Activated naive CD8-positive, alpha-beta T cell (primary cell): Measurements from ENCODE around the gene CUTC.
"Not testable (repeated sequence)": the region's sequence is repeated elsewhere in the genome, so short reads cannot be mapped to it uniquely, and the experiment has no call there.

Source experiments
- H3K27ac Mint-ChIP-seq: one replicate; pipeline ENCODE4 v1.8.0; 2021; ENCODE audit warnings: mixed read lengths
- H3K27me3 Mint-ChIP-seq: one replicate; pipeline ENCODE4 v1.8.0; 2021; ENCODE audit warnings: mixed read lengths
- H3K36me3 Mint-ChIP-seq: one replicate; pipeline ENCODE4 v1.8.0; 2021; ENCODE audit warnings: mixed read lengths
- H3K4me1 Mint-ChIP-seq: one replicate; pipeline ENCODE4 v1.8.0; 2021; ENCODE audit warnings: low read depth, mixed read lengths
- H3K4me3 Mint-ChIP-seq: one replicate; pipeline ENCODE4 v1.8.0; 2021; ENCODE audit warnings: mild to moderate bottlenecking, mixed read lengths
- H3K9me3 Mint-ChIP-seq: one replicate; pipeline ENCODE4 v1.8.0; 2021; ENCODE audit warnings: low read depth, mixed read lengths

Gene CUTC

GRCh38 chr10:99731306-99732032, 565 bp upstream of the CUTC start:
- peak overlapping the region; percentile 99 for H3K27ac Mint-ChIP-seq
- H3K4me1 Mint-ChIP-seq = peaks cover 43% of the 10 kb centered on the region
- H3K4me3 Mint-ChIP-seq = peak overlapping the region; percentile 99
- H3K27me3 Mint-ChIP-seq = no peaks in the 10 kb centered on the region
- H3K36me3 Mint-ChIP-seq = peaks cover 6% of the 10 kb centered on the region
- H3K9me3 Mint-ChIP-seq = no peaks in the 10 kb centered on the region

GRCh38 chr10:99733366-99733765, 1.3 kb downstream of the CUTC start:
- Mint-ChIP-seq H3K4me1 (peaks cover 50% of the 10 kb centered on the region), H3K36me3 (peaks cover 11% of the 10 kb centered on the region), H3K9me3 (no peaks in the 10 kb centered on the region), H3K4me3 (peak overlapping the region; percentile 99), H3K27ac (peak overlapping the region; percentile 54), H3K27me3 (no peaks in the 10 kb centered on the region)

DNA sequence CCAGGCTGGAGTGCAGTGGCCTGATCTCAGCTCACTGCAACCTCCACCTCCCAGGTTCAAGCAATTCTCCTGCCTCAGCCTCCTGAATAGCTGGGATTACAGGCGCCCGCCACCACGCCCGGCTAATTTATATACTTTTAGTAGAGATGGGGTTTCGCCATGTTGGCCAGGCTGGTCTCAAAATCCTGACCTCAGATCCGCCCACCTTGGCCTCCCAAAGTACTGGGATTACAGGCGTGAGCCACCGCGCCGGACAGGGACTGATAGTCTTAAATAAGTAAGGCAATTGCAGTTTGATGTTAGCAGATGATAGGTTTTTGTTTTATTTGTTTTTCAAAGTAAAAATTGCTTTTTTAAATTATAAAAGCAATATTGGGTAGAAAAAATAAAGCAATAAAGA, 2.1 kb downstream of the CUTC start:
- H3K27ac Mint-ChIP-seq, H3K27me3 Mint-ChIP-seq, H3K4me3 Mint-ChIP-seq, H3K9me3 Mint-ChIP-seq: not testable (repeated sequence)
- H3K36me3 Mint-ChIP-seq = peaks cover 14% of the 10 kb centered on the region
- H3K4me1 Mint-ChIP-seq = peaks cover 52% of the 10 kb centered on the region

DNA sequence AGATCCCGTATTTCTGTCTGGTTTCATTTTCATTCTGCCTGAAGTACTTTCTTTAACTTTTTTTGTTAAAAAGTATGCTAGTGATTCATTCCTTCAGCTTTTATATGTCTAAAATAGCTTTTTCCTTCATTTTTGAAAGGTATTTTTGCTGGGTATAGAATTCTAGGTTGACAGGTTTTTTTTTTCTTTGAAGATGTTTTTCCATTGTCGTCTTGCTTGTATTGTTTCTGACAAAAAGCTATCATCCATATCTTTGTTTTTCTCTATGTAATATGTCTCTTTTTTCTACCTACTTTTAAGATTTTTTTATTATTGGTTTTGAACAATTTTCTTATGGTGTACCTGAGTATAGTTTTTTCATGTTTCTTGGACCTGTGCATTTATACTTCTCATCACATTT, 8.2 kb downstream of the CUTC start:
- no peaks in the 10 kb centered on the region for H3K27me3 Mint-ChIP-seq
- H3K36me3 Mint-ChIP-seq = peaks cover 47% of the 10 kb centered on the region
- peaks cover 22% of the 10 kb centered on the region for H3K9me3 Mint-ChIP-seq
- peaks cover 31% of the 10 kb centered on the region for H3K4me1 Mint-ChIP-seq
- H3K4me3 Mint-ChIP-seq = no peak overlapping the region
- H3K27ac Mint-ChIP-seq = no peak overlapping the region

DNA sequence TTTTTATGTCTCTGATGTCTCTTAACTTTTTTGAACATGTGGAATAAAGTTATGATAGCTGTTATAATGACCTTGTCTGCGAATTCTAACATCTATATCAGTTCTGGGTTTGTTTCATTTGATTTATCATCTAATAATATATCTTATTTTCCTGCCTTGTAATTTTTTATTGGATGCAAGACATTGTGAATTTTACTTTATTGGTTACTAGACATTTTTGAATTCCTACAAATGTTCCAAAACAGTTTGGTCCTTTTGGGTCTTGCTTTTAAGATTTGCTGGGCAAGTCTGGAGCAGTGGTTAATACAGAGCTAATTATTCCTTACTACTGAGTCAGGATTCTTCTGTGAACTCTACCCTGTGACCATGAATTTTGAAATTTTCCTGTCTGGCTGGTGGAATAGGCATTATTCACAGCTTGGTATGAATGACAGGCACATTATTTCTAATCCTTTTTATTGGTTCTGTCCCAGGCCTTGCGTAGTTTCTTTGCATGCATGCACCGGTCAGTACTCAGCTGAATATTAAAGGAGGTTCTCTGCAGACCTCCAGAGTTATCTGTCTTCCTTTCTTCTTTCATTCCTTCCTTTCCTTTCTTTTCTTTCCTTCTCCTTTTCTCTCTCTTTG, 9.0 kb downstream of the CUTC start:
- Mint-ChIP-seq H3K36me3 (peaks cover 47% of the 10 kb centered on the region), H3K4me3 (peak overlapping the region; percentile 46), H3K4me1 (peaks cover 27% of the 10 kb centered on the region), H3K27me3 (no peaks in the 10 kb centered on the region), H3K9me3 (peaks cover 22% of the 10 kb centered on the region), H3K27ac (no peak overlapping the region)

DNA sequence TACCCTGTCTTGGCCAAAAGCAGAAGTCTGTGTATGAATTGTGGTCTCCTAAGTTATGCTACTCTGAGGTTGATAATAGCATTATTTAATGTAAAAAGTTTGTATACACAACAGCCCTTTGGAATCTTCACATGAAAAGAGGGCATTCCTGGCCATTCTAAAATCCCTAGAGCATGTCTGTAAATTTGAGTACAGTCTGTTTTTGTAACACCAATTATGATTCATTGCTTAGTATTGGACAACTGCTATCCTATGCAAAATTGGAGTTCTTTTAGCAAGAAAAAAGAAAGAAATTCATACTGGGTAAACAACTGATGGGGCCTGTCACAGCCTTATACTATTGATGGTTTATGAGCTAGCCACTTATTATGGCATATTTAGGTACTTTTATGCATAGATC, 10.2 kb downstream of the CUTC start:
- peaks cover 22% of the 10 kb centered on the region for H3K9me3 Mint-ChIP-seq
- H3K4me3 Mint-ChIP-seq = no peak overlapping the region
- H3K27ac Mint-ChIP-seq = no peak overlapping the region
- H3K4me1 Mint-ChIP-seq = peaks cover 26% of the 10 kb centered on the region
- peaks cover 45% of the 10 kb centered on the region for H3K36me3 Mint-ChIP-seq
- H3K27me3 Mint-ChIP-seq = no peaks in the 10 kb centered on the region

- no peak overlapping the region for H3K4me3 Mint-ChIP-seq
- H3K36me3 Mint-ChIP-seq = peaks cover 42% of the 10 kb centered on the region
- H3K27me3 Mint-ChIP-seq = no peaks in the 10 kb centered on the region
- peaks cover 22% of the 10 kb centered on the region for H3K9me3 Mint-ChIP-seq
- peaks cover 22% of the 10 kb centered on the region for H3K4me1 Mint-ChIP-seq
- H3K27ac Mint-ChIP-seq = no peak overlapping the region
Observed at GRCh38 chr10:99742701-99743100, 10.7 kb downstream of the CUTC start.

GRCh38 chr10:99743841-99744240, 11.8 kb downstream of the CUTC start:
- Mint-ChIP-seq H3K4me1 (peaks cover 20% of the 10 kb centered on the region), H3K27ac (no peak overlapping the region), H3K9me3 (peaks cover 20% of the 10 kb centered on the region), H3K27me3 (no peaks in the 10 kb centered on the region), H3K4me3 (no peak overlapping the region), H3K36me3 (peaks cover 43% of the 10 kb centered on the region)

- H3K27ac Mint-ChIP-seq, H3K9me3 Mint-ChIP-seq, H3K4me3 Mint-ChIP-seq, H3K27me3 Mint-ChIP-seq: not testable (repeated sequence)
- Mint-ChIP-seq H3K4me1 (peaks cover 17% of the 10 kb centered on the region), H3K36me3 (peaks cover 28% of the 10 kb centered on the region)
Observed at GRCh38 chr10:99746166-99746565, 14.1 kb downstream of the CUTC start.

GRCh38 chr10:99748823-99749451, 16.9 kb downstream of the CUTC start:
- peaks cover 7% of the 10 kb centered on the region for H3K4me1 Mint-ChIP-seq
- no peaks in the 10 kb centered on the region for H3K9me3 Mint-ChIP-seq
- H3K4me3 Mint-ChIP-seq = no peak overlapping the region
- peaks cover 19% of the 10 kb centered on the region for H3K36me3 Mint-ChIP-seq
- H3K27me3 Mint-ChIP-seq = no peaks in the 10 kb centered on the region
- H3K27ac Mint-ChIP-seq = no peak overlapping the region

GRCh38 chr10:99750641-99751040, 18.6 kb downstream of the CUTC start:
- Mint-ChIP-seq H3K9me3 (no peaks in the 10 kb centered on the region), H3K4me3 (no peak overlapping the region), H3K27ac (no peak overlapping the region)

DNA sequence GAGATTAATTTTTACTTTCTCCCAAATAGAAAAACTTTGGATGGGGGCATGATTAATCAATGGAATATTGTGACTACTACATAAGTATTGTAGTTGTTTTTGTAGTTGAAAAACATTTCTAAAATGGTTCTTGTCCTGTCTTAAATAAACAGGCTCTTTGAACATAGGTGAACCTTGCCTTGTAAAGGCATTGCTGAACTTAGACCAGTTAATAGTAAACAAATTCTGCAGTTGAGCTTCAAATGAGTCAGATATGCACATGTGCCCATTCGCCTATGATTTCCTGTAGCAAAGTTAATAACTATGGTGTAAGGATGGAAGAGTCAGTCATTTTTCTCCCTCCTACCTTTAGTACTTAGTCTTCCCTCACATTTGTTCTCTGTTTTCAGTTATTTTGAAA, 22.6 kb downstream of the CUTC start:
- Mint-ChIP-seq H3K27ac (no peak overlapping the region), H3K9me3 (no peaks in the 10 kb centered on the region), H3K4me3 (no peak overlapping the region), H3K27me3 (no peaks in the 10 kb centered on the region), H3K4me1 (no peaks in the 10 kb centered on the region), H3K36me3 (peaks cover 40% of the 10 kb centered on the region)

More at GRCh38 chr10:99750641-99751040, 18.6 kb downstream of the CUTC start:
- peaks cover 7% of the 10 kb centered on the region for H3K4me1 Mint-ChIP-seq
- H3K27me3 Mint-ChIP-seq = no peaks in the 10 kb centered on the region
- peaks cover 20% of the 10 kb centered on the region for H3K36me3 Mint-ChIP-seq

GRCh38 chr10:99756159-99756558, 24.1 kb downstream of the CUTC start:
- Mint-ChIP-seq H3K9me3 (no peaks in the 10 kb centered on the region), H3K36me3 (peaks cover 48% of the 10 kb centered on the region), H3K4me1 (no peaks in the 10 kb centered on the region)

DNA sequence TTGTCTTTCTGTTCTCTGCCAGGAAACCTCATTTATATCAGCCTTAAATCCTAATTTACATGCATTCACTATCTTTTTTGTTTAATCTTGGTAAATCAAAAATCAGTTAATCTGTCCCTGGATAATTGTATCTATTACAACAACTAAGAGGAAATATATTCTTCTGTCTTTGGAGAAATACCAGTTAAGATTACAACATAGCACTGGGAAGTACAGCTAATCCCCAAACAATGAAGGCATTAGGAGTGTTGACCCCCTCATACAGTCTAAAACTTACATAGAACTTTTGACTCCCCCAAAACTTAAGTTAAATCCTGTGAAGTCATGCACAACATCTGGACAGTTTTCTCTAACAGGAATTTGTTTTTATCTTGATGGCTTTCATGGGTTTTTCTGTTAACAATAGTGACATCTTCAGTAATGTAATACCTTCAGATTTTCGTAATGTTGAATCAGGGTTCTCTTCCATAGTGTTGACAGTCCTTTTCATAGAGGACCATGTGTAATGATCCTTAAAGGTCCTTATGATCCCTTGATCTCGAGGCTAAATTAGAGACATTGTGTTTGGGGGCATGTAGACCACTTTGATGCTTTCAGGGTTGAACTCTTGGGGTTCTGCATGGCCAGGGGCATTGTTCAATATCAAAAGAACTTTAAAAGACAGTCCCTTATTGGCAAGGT, 26.3 kb downstream of the CUTC start:
- Mint-ChIP-seq H3K4me1 (no peaks in the 10 kb centered on the region), H3K4me3 (no peak overlapping the region), H3K27ac (no peak overlapping the region), H3K36me3 (peaks cover 55% of the 10 kb centered on the region), H3K9me3 (peaks cover 5% of the 10 kb centered on the region), H3K27me3 (no peaks in the 10 kb centered on the region)

More at GRCh38 chr10:99756159-99756558, 24.1 kb downstream of the CUTC start:
- Mint-ChIP-seq H3K4me3 (no peak overlapping the region), H3K27ac (no peak overlapping the region), H3K27me3 (no peaks in the 10 kb centered on the region)

DNA sequence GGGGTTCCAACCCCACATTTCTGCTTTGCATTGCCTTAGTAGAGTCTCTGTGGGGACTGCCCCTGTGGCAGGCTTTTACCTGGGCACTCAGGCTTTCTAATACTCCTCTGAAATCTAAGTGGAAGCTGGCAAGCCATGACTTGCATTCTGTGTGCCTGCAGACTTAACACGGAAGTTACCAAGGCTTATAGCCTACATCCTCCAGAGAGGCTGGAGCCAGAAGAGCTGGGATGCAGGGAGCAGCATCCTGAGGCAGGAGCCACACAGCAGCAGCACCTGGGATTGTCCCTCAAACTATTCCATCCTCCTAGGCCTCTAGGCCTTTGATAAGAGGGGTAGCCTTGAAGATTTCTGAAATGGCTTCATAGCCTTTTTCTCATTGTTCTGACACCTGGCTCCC, 28.3 kb downstream of the CUTC start:
- no peaks in the 10 kb centered on the region for H3K4me1 Mint-ChIP-seq
- H3K4me3 Mint-ChIP-seq = no peak overlapping the region
- peaks cover 7% of the 10 kb centered on the region for H3K9me3 Mint-ChIP-seq
- H3K27me3 Mint-ChIP-seq = no peaks in the 10 kb centered on the region
- peaks cover 54% of the 10 kb centered on the region for H3K36me3 Mint-ChIP-seq
- H3K27ac Mint-ChIP-seq = no peak overlapping the region
